Measurements from ENCODE around the gene GRIFIN. TPM values are rescaled to one million over a fixed set of nuclear protein-coding genes. Genes with fewer than 3 reads are reported as not detected.

Gene GRIFIN
- total and polyA plus RNA-seq, 8 donors, result not detected

GRCh38 chr7:2494191-2495130 is 18.3 kb upstream of the GRIFIN start:
- intact Hi-C loops (cut with DNase I), result no loop called here
- peak in 1 of 6 donors; percentile 69 for DNase-seq
- TF ChIP-seq CTCF (IDR thresholded peaks at IDR 0.05), result no peak
- WGBS, 2 donors, result 63 to 73% methylated on average over 27 to 32 of the region's 32 CpGs
- no peaks in the 10 kb centered on the region for H3K9me3 ChIP-seq
- H3K27me3 ChIP-seq, result no peaks in the 10 kb centered on the region
- H3K4me1 ChIP-seq, result no peaks in the 10 kb centered on the region
- no peak for FAIRE-seq
- no peak overlapping the region for H3K4me3 ChIP-seq
- ATAC-seq, result no peak
- no peak overlapping the region for H3K27ac ChIP-seq
- H3K36me3 ChIP-seq, result no peaks in the 10 kb centered on the region

- no peaks in the 10 kb centered on the region for H3K36me3 ChIP-seq
- no peaks in the 10 kb centered on the region for H3K4me1 ChIP-seq
- intact Hi-C loops (cut with DNase I), result no loop called here
- no peaks in the 10 kb centered on the region for H3K9me3 ChIP-seq
- 60 to 62% methylated on average over 10 of the region's 11 CpGs for WGBS, 2 donors
- TF ChIP-seq CTCF (IDR thresholded peaks at IDR 0.05), result no peak
- FAIRE-seq (no peak), ATAC-seq (no peak), DNase-seq (peak in 1 of 6 donors; percentile 32)
- no peak overlapping the region for H3K4me3 ChIP-seq
- no peak overlapping the region for H3K27ac ChIP-seq
- no peaks in the 10 kb centered on the region for H3K27me3 ChIP-seq
Observed at GRCh38 chr7:2493205-2494164, 17.3 kb upstream of the GRIFIN start.

- H3K36me3 ChIP-seq, result no peaks in the 10 kb centered on the region
- TF ChIP-seq CTCF (IDR thresholded peaks at IDR 0.05), result no peak
- ATAC-seq (no peak), FAIRE-seq (no peak), DNase-seq (no peak)
- H3K27me3 ChIP-seq, result no peaks in the 10 kb centered on the region
- H3K4me1 ChIP-seq, result no peaks in the 10 kb centered on the region
- intact Hi-C loops (cut with DNase I), result no loop called here
- no peak overlapping the region for H3K27ac ChIP-seq
- H3K9me3 ChIP-seq, result no peaks in the 10 kb centered on the region
- 87 to 97% methylated on average over 2 of the region's 2 CpGs for WGBS, 2 donors
- no peak overlapping the region for H3K4me3 ChIP-seq
Observed at GRCh38 chr7:2492038-2492437, 15.8 kb upstream of the GRIFIN start.

GRCh38 chr7:2490181-2490651 is 14.0 kb upstream of the GRIFIN start:
- no peak overlapping the region for H3K4me3 ChIP-seq
- no peak for TF ChIP-seq CTCF (IDR thresholded peaks at IDR 0.05)
- no peak for DNase-seq
- H3K27me3 ChIP-seq, result no peaks in the 10 kb centered on the region
- intact Hi-C loops (cut with DNase I), result no loop called here
- ATAC-seq, result no peak
- H3K4me1 ChIP-seq, result no peaks in the 10 kb centered on the region
- no peaks in the 10 kb centered on the region for H3K36me3 ChIP-seq
- FAIRE-seq, result no peak
- 68 to 73% methylated on average over 12 to 13 of the region's 13 CpGs for WGBS, 2 donors
- H3K27ac ChIP-seq, result no peak overlapping the region
- H3K9me3 ChIP-seq, result no peaks in the 10 kb centered on the region
